ENCODE results near the gene AKT1.

AKT1 gene

GRCh38 chr14:104732931-104733681, 62.4 kb downstream of the AKT1 start:
- Histone ChIP-seq H3K79me2 (ENCODE audit: insufficient read depth, low read depth) (no peaks in the 10 kb centered on the region), H3K4me3 (IDR thresholded peaks at IDR 0.05; ENCODE audit: insufficient read depth, low read depth, low read length) (no peak overlapping the region), H3K4me1 (ENCODE audit: low read depth, poor library complexity, severe bottlenecking) (no peaks in the 10 kb centered on the region), H2AFZ (ENCODE audit: low read depth) (no peak overlapping the region), H3K27ac (no peak overlapping the region), H3K27me3 (ENCODE audit: insufficient read depth, low read depth) (peaks cover 16% of the 10 kb centered on the region), H3K9ac (no peak overlapping the region), H3K36me3 (ENCODE audit: insufficient read depth) (no peaks in the 10 kb centered on the region), H4K20me1 (ENCODE audit: insufficient read depth) (no peaks in the 10 kb centered on the region), H3K4me2 (no peak overlapping the region)
- no peak for TF ChIP-seq CTCF (conservative IDR thresholded peaks at IDR 0.05; ENCODE audit: low read depth, low read length)

- Histone ChIP-seq H2AFZ (ENCODE audit: low read depth) (no peak overlapping the region), H3K27me3 (ENCODE audit: insufficient read depth, low read depth) (peaks cover 11% of the 10 kb centered on the region; the same call in 1 of the 2 replicates), H3K4me3 (IDR thresholded peaks at IDR 0.05; ENCODE audit: insufficient read depth, low read depth, low read length) (no peak overlapping the region), H3K4me2 (no peak overlapping the region), H3K79me2 (ENCODE audit: insufficient read depth, low read depth) (no peaks in the 10 kb centered on the region), H3K9ac (no peak overlapping the region), H3K27ac (no peak overlapping the region), H3K36me3 (ENCODE audit: insufficient read depth) (no peaks in the 10 kb centered on the region), H3K4me1 (ENCODE audit: low read depth, poor library complexity, severe bottlenecking) (no peaks in the 10 kb centered on the region), H4K20me1 (ENCODE audit: insufficient read depth) (no peaks in the 10 kb centered on the region)
- no peak for TF ChIP-seq CTCF (conservative IDR thresholded peaks at IDR 0.05; ENCODE audit: low read depth, low read length)
Measured at GRCh38 chr14:104732355-104732804, 63.2 kb downstream of the AKT1 start.

- Histone ChIP-seq H3K9ac (no peak overlapping the region), H3K27me3 (ENCODE audit: insufficient read depth, low read depth) (peaks cover 9% of the 10 kb centered on the region; the same call in 1 of the 2 replicates), H3K36me3 (ENCODE audit: insufficient read depth) (no peaks in the 10 kb centered on the region), H3K4me3 (IDR thresholded peaks at IDR 0.05; ENCODE audit: insufficient read depth, low read depth, low read length) (no peak overlapping the region), H4K20me1 (ENCODE audit: insufficient read depth) (no peaks in the 10 kb centered on the region), H2AFZ (ENCODE audit: low read depth) (no peak overlapping the region), H3K4me2 (no peak overlapping the region), H3K4me1 (ENCODE audit: low read depth, poor library complexity, severe bottlenecking) (no peaks in the 10 kb centered on the region), H3K79me2 (ENCODE audit: insufficient read depth, low read depth) (no peaks in the 10 kb centered on the region), H3K27ac (no peak overlapping the region)
- TF ChIP-seq CTCF (conservative IDR thresholded peaks at IDR 0.05; ENCODE audit: low read depth, low read length), result no peak; the same call in 1 of the 2 replicates
Measured at GRCh38 chr14:104731320-104732294, 63.9 kb downstream of the AKT1 start.

- Histone ChIP-seq H3K4me3 (IDR thresholded peaks at IDR 0.05; ENCODE audit: insufficient read depth, low read depth, low read length) (no peak overlapping the region), H3K27me3 (ENCODE audit: insufficient read depth, low read depth) (peaks cover 9% of the 10 kb centered on the region; the same call in 1 of the 2 replicates), H4K20me1 (ENCODE audit: insufficient read depth) (no peaks in the 10 kb centered on the region), H2AFZ (ENCODE audit: low read depth) (no peak overlapping the region), H3K4me2 (no peak overlapping the region), H3K79me2 (ENCODE audit: insufficient read depth, low read depth) (no peaks in the 10 kb centered on the region), H3K36me3 (ENCODE audit: insufficient read depth) (no peaks in the 10 kb centered on the region), H3K9ac (no peak overlapping the region), H3K4me1 (ENCODE audit: low read depth, poor library complexity, severe bottlenecking) (no peaks in the 10 kb centered on the region), H3K27ac (no peak overlapping the region)
- no peak for TF ChIP-seq CTCF (conservative IDR thresholded peaks at IDR 0.05; ENCODE audit: low read depth, low read length)
Measured at GRCh38 chr14:104730487-104730886, 65.1 kb downstream of the AKT1 start.

All from KMS-11 (cell line).